HCT116 (cell line): Measurements from ENCODE around the gene DNAH10. TPM values are rescaled to one million over a fixed set of nuclear protein-coding genes. Genes with fewer than 3 reads are reported as not detected.

Experiments
- ATAC-seq: fragments of 200-7000 bp; cut with Tn5 transposase; 2 replicates; pipeline ENCODE4 v1.9.1; 2020; ENCODE audit warnings: mild to moderate bottlenecking, moderate library complexity
- BruUV-seq: library from RNA; stranded (reverse); fragments of 400-500 nt; replicated peaks from 2 replicates; lab custom pipeline; 2021; lab: Mats Ljungman, UMichigan
- CTCF ChIA-PET: fragments of 300-600 bp; sonication (Branson Sonifier 250); formaldehyde crosslinking; loops from one replicate; lab custom pipeline; 2021; ENCODE audit warnings: antibody characterized with exemption; lab: Charles Lee
- POLR2A ChIA-PET: fragments of 300-600, 350-600 bp; sonication (Branson Sonifier 250); formaldehyde crosslinking; loops from one replicate; lab custom pipeline; 2021; ENCODE audit warnings: antibody characterized with exemption; lab: Charles Lee
- RAD21 ChIA-PET, 2 experiments: fragments of 300-600 bp; sonication (Branson Sonifier 250); formaldehyde crosslinking; loops; one replicate each; lab custom pipeline; 2023; ENCODE audit warnings: low total read pairs in 2 of 2; ENCODE audit not compliant: uncharacterized antibody in 2 of 2, unreplicated experiment in 2 of 2, low non-redundant PET in 1 of 2; lab: Charles Lee
- DNase-seq: peaks from one replicate; pipeline ENCODE4 v3.0.0-alpha.2; 2010; ENCODE audit warnings: low read depth, low spot score
- H2AFZ ChIP-seq: fragments of 200-600 bp; shearing (Covaris generic), sonication (generic); 2 replicates; pipeline ENCODE4 v1.6.1; 2017; ENCODE audit warnings: low read depth, mixed run types, mixed read lengths, antibody characterized with exemption, low read length; ENCODE audit not compliant: poor library complexity, severe bottlenecking
- H3K27ac ChIP-seq: 2 replicates; pipeline ENCODE4 v1.5.1; 2012; ENCODE audit warnings: low read depth, low read length
- H3K27me3 ChIP-seq: fragments of 200-600 bp; sonication (generic); 2 replicates; pipeline ENCODE4 v1.6.1; 2016; ENCODE audit warnings: mixed run types, low read length, mixed read lengths; ENCODE audit not compliant: insufficient read depth
- H3K36me3 ChIP-seq, 2 experiments: fragments of 200-500 bp in 1 of 2; fragments of 200-600 bp in 1 of 2; sonication (Bioruptor generic) in 1 of 2; sonication (generic) in 1 of 2; 2 replicates each; pipeline versions ENCODE4 v1.5.1 to v1.6.1; 2014 to 2016; ENCODE audit warnings: low read length in 2 of 2, inconsistent platforms in 1 of 2, mixed read lengths in 1 of 2, mixed run types in 1 of 2; ENCODE audit not compliant: insufficient read depth in 2 of 2, control insufficient read depth in 1 of 2
- H3K4me1 ChIP-seq, 2 experiments: fragments of 200-600 bp in 1 of 2; sonication (generic) in 1 of 2; 2 replicates each; pipeline versions ENCODE4 v1.5.1 to v1.6.1; 2012 to 2017; ENCODE audit warnings: low read length in 2 of 2, inconsistent platforms in 1 of 2, mild to moderate bottlenecking in 1 of 2, mixed read lengths in 1 of 2, mixed run types in 1 of 2, moderate library complexity in 1 of 2; ENCODE audit not compliant: insufficient read depth in 2 of 2, control insufficient read depth in 1 of 2
- H3K4me2 ChIP-seq: fragments of 200-600 bp; sonication (generic); 2 replicates; pipeline ENCODE4 v1.6.1; 2017; ENCODE audit warnings: mixed run types, low read length, mixed read lengths
- H3K4me3 ChIP-seq, 2 experiments: fragments of 200-600 bp in 1 of 2; sonication (generic) in 1 of 2; replicated peaks in 1 of 2; 2 replicates each; pipeline ENCODE4 v1.5.1; 2011 to 2016; ENCODE audit warnings: low read length in 2 of 2, control low read depth in 1 of 2, low read depth in 1 of 2, mild to moderate bottlenecking in 1 of 2, mixed read lengths in 1 of 2, mixed run types in 1 of 2
- H3K79me2 ChIP-seq: fragments of 200-600 bp; sonication (generic); 2 replicates; pipeline ENCODE4 v1.6.1; 2017; ENCODE audit warnings: mild to moderate bottlenecking, mixed run types, low read length, moderate library complexity, mixed read lengths; ENCODE audit not compliant: insufficient read depth
- H3K9ac ChIP-seq: fragments of 200-600 bp; sonication (generic); 2 replicates; pipeline ENCODE4 v1.6.1; 2016; ENCODE audit warnings: low read length, mixed read lengths
- H3K9me2 ChIP-seq: fragments of 200-600 bp; sonication (generic), shearing (Covaris generic); 2 replicates; pipeline ENCODE4 v1.6.1; 2017; ENCODE audit warnings: mixed run types, mild to moderate bottlenecking, moderate library complexity; ENCODE audit not compliant: insufficient read depth
- H3K9me3 ChIP-seq, 2 experiments: fragments of 200-500 bp in 1 of 2; fragments of 200-600 bp in 1 of 2; sonication (Bioruptor generic) in 1 of 2; sonication (generic) in 1 of 2; 2 replicates each; pipeline ENCODE4 v1.6.1; 2014 to 2017; ENCODE audit warnings: low read length in 2 of 2, mixed read lengths in 2 of 2, inconsistent platforms in 1 of 2, low read depth in 1 of 2, mild to moderate bottlenecking in 1 of 2, mixed run types in 1 of 2, moderate library complexity in 1 of 2; ENCODE audit not compliant: control insufficient read depth in 1 of 2, insufficient read depth in 1 of 2
- H4K20me1 ChIP-seq: fragments of 200-600 bp; sonication (generic), shearing (Covaris generic); 2 replicates; pipeline ENCODE4 v1.6.1; 2017; ENCODE audit warnings: mixed run types, mild to moderate bottlenecking, moderate library complexity; ENCODE audit not compliant: insufficient read depth
- CBX3 ChIP-seq: IDR thresholded peaks from 2 replicates; pipeline ENCODE4 v1.6.1; 2012; ENCODE audit warnings: low read depth
- EGR1 ChIP-seq: IDR thresholded peaks from 2 replicates; pipeline ENCODE4 v1.6.1; 2012; ENCODE audit warnings: low read depth
- EZH2 ChIP-seq: fragments of 200-600 bp; sonication (generic); IDR thresholded peaks from 2 replicates; pipeline ENCODE4 v1.6.1; 2017; ENCODE audit warnings: antibody characterized with exemption, mixed run types
- EZH2phosphoT487 ChIP-seq: fragments of 200-600 bp; IDR thresholded peaks from 2 replicates; pipeline ENCODE4 v1.6.1; 2018; ENCODE audit warnings: antibody characterized with exemption, borderline replicate concordance
- FOSL1 ChIP-seq: IDR thresholded peaks from 2 replicates; pipeline ENCODE4 v1.6.1; 2012; ENCODE audit warnings: low read depth
- JUND ChIP-seq: IDR thresholded peaks from 2 replicates; pipeline ENCODE4 v1.6.1; 2012
- POLR2A ChIP-seq: IDR thresholded peaks from 2 replicates; pipeline ENCODE4 v1.7.0; 2011; ENCODE audit warnings: borderline replicate concordance; ENCODE audit not compliant: insufficient read depth, insufficient read length; ENCODE audit errors: extremely low read depth
- RAD21 ChIP-seq: IDR thresholded peaks from 2 replicates; pipeline ENCODE4 v1.6.1; 2012; ENCODE audit warnings: low read depth, mild to moderate bottlenecking
- SIN3A ChIP-seq: IDR thresholded peaks from 2 replicates; pipeline ENCODE4 v1.6.1; 2012; ENCODE audit warnings: low read depth
- SP1 ChIP-seq: IDR thresholded peaks from 2 replicates; pipeline ENCODE4 v1.6.1; 2012; ENCODE audit warnings: low read depth
- SRF ChIP-seq: IDR thresholded peaks from 2 replicates; pipeline ENCODE4 v1.6.1; 2012; ENCODE audit warnings: low read depth
- TCF7L2 ChIP-seq: IDR thresholded peaks from 2 replicates; pipeline ENCODE4 v1.7.0; 2011; ENCODE audit warnings: borderline replicate concordance, inconsistent platforms; ENCODE audit not compliant: insufficient read depth, insufficient read length; ENCODE audit errors: extremely low read depth
- ZBTB33 ChIP-seq: IDR thresholded peaks from 2 replicates; pipeline ENCODE4 v1.6.1; 2011; ENCODE audit warnings: mild to moderate bottlenecking, low read length, moderate library complexity; ENCODE audit not compliant: insufficient replicate concordance; ENCODE audit errors: extremely low read depth
- ZNF274 ChIP-seq: fragments of 200-500 bp; sonication (Bioruptor generic); IDR thresholded peaks from 2 replicates; pipeline ENCODE4 v1.6.1; 2014; ENCODE audit warnings: mild to moderate bottlenecking, low read depth, low read length, inconsistent platforms
- intact Hi-C: fragments of 100-400 bp; cut with micrococcal nuclease; formaldehyde crosslinking; loops from 2 replicates; pipeline ENCODE4 v1.10.0; 2022
- total RNA-seq: library from RNA; stranded (reverse); gene quantifications from one replicate; pipeline ENCODE4 v1.2.1, GENCODE V29; 2021; ENCODE audit not compliant: unreplicated experiment
- TF ChIP-seq, protein P1 (sequence below): IDR thresholded peaks from 2 replicates; pipeline ENCODE4 v1.6.1; 2012
- TF ChIP-seq, protein P2 (sequence below): IDR thresholded peaks from 2 replicates; pipeline ENCODE4 v1.6.1; 2012; ENCODE audit warnings: low read depth
- TF ChIP-seq, protein P3 (sequence below): IDR thresholded peaks from 2 replicates; pipeline ENCODE4 v1.6.1; 2012

Gene DNAH10
- total RNA-seq, 1 experiment from 2014 or later: 1.3 TPM

DNA sequence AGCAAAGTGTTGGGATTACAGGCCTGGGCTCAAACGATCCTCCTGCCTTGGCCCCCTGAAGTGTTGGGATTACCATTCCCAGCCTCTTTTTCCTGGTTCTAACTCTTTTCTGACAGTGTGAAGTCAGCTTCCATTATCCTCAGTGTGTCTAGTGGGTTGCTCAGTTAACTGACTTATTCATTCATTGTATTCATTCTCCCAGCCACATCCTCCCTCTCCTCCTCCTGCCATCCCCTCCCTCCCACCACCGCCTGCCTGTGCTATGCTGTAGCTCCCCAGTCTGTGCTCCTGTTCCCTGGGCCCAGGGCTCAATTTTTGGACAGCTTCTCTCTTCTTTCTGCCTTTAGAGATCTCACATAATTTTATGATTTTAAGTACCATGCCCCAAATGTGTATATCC is 30.5 kb upstream of the DNAH10 start:
- Histone ChIP-seq H3K4me3 (no peak overlapping the region), H3K79me2 (no peaks in the 10 kb centered on the region), H3K4me1 (no peaks in the 10 kb centered on the region), H2AFZ (no peak overlapping the region), H3K9me3 (no peaks in the 10 kb centered on the region), H3K9me2 (no peaks in the 10 kb centered on the region), H3K27ac (no peak overlapping the region), H3K4me2 (no peak overlapping the region), H3K36me3 (peaks cover 13 to 16% of the 10 kb centered on the region in 2 experiments), H3K27me3 (no peaks in the 10 kb centered on the region), H4K20me1 (no peaks in the 10 kb centered on the region), H3K9ac (no peak overlapping the region)
- ChIA-PET RAD21 (no interaction called here), CTCF (no interaction called here), POLR2A (no interaction called here)
- intact Hi-C loops: no loop called here
- TF ChIP-seq EZH2phosphoT487 (no peak), EGR1 (no peak), ZNF274 (no peak), TCF7L2 (no peak), RAD21 (no peak), SRF (no peak), ZBTB33 (no peak), FOSL1 (no peak), SP1 (no peak), CBX3 (no peak), SIN3A (no peak), JUND (no peak), POLR2A (no peak), EZH2 (no peak)
- TF ChIP-seq, protein P1, sequence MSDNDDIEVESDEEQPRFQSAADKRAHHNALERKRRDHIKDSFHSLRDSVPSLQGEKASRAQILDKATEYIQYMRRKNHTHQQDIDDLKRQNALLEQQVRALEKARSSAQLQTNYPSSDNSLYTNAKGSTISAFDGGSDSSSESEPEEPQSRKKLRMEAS: no peak
- TF ChIP-seq, protein P2, sequence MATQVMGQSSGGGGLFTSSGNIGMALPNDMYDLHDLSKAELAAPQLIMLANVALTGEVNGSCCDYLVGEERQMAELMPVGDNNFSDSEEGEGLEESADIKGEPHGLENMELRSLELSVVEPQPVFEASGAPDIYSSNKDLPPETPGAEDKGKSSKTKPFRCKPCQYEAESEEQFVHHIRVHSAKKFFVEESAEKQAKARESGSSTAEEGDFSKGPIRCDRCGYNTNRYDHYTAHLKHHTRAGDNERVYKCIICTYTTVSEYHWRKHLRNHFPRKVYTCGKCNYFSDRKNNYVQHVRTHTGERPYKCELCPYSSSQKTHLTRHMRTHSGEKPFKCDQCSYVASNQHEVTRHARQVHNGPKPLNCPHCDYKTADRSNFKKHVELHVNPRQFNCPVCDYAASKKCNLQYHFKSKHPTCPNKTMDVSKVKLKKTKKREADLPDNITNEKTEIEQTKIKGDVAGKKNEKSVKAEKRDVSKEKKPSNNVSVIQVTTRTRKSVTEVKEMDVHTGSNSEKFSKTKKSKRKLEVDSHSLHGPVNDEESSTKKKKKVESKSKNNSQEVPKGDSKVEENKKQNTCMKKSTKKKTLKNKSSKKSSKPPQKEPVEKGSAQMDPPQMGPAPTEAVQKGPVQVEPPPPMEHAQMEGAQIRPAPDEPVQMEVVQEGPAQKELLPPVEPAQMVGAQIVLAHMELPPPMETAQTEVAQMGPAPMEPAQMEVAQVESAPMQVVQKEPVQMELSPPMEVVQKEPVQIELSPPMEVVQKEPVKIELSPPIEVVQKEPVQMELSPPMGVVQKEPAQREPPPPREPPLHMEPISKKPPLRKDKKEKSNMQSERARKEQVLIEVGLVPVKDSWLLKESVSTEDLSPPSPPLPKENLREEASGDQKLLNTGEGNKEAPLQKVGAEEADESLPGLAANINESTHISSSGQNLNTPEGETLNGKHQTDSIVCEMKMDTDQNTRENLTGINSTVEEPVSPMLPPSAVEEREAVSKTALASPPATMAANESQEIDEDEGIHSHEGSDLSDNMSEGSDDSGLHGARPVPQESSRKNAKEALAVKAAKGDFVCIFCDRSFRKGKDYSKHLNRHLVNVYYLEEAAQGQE: no peak
- TF ChIP-seq, protein P3, sequence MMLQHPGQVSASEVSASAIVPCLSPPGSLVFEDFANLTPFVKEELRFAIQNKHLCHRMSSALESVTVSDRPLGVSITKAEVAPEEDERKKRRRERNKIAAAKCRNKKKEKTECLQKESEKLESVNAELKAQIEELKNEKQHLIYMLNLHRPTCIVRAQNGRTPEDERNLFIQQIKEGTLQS: no peak
- no peak for DNase-seq
- ATAC-seq: no peak
- BruUV-seq: no TSS peak
